Measurements from ENCODE around the gene POC1A. TPM values are rescaled to one million over a fixed set of nuclear protein-coding genes. Genes with fewer than 3 reads are reported as not detected.

Gene POC1A
- total RNA-seq, 1 experiment from 2014 or later, result 25.7 TPM

- TF ChIP-seq TCF7L2 (IDR thresholded peaks at IDR 0.05; ENCODE audit: low read depth, low read length), result no peak
- no peak for TF ChIP-seq POLR2AphosphoS5 (IDR thresholded peaks at IDR 0.05; ENCODE audit: low read depth, low read length)
- ChIA-PET POLR2A (no interaction called here), CTCF (no interaction called here)
- no peaks in the 10 kb centered on the region; the same call in 1 of the 2 replicates for H3K4me1 ChIP-seq (ENCODE audit: control insufficient read depth, insufficient read depth, low read length)
- H3K9me3 ChIP-seq (ENCODE audit: control insufficient read depth, insufficient read depth, low read depth, low read length), result no peaks in the 10 kb centered on the region
- in situ Hi-C loops (cut with HindIII; ENCODE audit: low pct_unique_long_range_greater_than_20kb, low sequenced_read_pairs) (no loop called here), intact Hi-C loops (cut with micrococcal nuclease; ENCODE audit: unreplicated experiment) (no loop called here)
- BruUV-seq (replicated peaks), result no TSS peak
- H3K36me3 ChIP-seq (ENCODE audit: control insufficient read depth, insufficient read depth, low read length), result no peaks in the 10 kb centered on the region; the same call in 1 of the 2 replicates
- H3K27ac ChIP-seq (ENCODE audit: low read length), result no peak overlapping the region
- DNase-seq (ENCODE audit: low read depth, low spot score) (no peak), ATAC-seq (no peak)
- H3K27me3 ChIP-seq (ENCODE audit: control insufficient read depth, insufficient read depth, low read length), result no peaks in the 10 kb centered on the region
- H3K4me3 ChIP-seq (ENCODE audit: low read depth in 2 of 2, low read length in 2 of 2), result no peak overlapping the region
Observed at GRCh38 chr3:52092891-52093290, 61.3 kb downstream of the POC1A start.

GRCh38 chr3:52092271-52092660 lies 62.0 kb downstream of the POC1A start:
- ChIA-PET CTCF (no interaction called here), POLR2A (no interaction called here)
- ATAC-seq (no peak), DNase-seq (ENCODE audit: low read depth, low spot score) (no peak)
- no TSS peak for BruUV-seq (replicated peaks)
- Histone ChIP-seq H3K9me3 (ENCODE audit: control insufficient read depth, insufficient read depth, low read depth, low read length) (no peaks in the 10 kb centered on the region), H3K27me3 (ENCODE audit: control insufficient read depth, insufficient read depth, low read length) (no peaks in the 10 kb centered on the region), H3K4me3 (ENCODE audit: low read depth in 2 of 2, low read length in 2 of 2) (no peak overlapping the region), H3K4me1 (ENCODE audit: control insufficient read depth, insufficient read depth, low read length) (no peaks in the 10 kb centered on the region; the same call in 1 of the 2 replicates), H3K27ac (ENCODE audit: low read length) (no peak overlapping the region), H3K36me3 (ENCODE audit: control insufficient read depth, insufficient read depth, low read length) (no peaks in the 10 kb centered on the region; the same call in 1 of the 2 replicates)
- TF ChIP-seq POLR2AphosphoS5 (IDR thresholded peaks at IDR 0.05; ENCODE audit: low read depth, low read length) (no peak), TCF7L2 (IDR thresholded peaks at IDR 0.05; ENCODE audit: low read depth, low read length) (no peak), SIN3A (IDR thresholded peaks at IDR 0.05; ENCODE audit: borderline replicate concordance, insufficient read depth, low read depth, low read length) (no peak)
- TF ChIP-seq, protein P1, sequence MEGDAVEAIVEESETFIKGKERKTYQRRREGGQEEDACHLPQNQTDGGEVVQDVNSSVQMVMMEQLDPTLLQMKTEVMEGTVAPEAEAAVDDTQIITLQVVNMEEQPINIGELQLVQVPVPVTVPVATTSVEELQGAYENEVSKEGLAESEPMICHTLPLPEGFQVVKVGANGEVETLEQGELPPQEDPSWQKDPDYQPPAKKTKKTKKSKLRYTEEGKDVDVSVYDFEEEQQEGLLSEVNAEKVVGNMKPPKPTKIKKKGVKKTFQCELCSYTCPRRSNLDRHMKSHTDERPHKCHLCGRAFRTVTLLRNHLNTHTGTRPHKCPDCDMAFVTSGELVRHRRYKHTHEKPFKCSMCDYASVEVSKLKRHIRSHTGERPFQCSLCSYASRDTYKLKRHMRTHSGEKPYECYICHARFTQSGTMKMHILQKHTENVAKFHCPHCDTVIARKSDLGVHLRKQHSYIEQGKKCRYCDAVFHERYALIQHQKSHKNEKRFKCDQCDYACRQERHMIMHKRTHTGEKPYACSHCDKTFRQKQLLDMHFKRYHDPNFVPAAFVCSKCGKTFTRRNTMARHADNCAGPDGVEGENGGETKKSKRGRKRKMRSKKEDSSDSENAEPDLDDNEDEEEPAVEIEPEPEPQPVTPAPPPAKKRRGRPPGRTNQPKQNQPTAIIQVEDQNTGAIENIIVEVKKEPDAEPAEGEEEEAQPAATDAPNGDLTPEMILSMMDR (IDR thresholded peaks at IDR 0.05), result no peak
- TF ChIP-seq, protein P2, sequence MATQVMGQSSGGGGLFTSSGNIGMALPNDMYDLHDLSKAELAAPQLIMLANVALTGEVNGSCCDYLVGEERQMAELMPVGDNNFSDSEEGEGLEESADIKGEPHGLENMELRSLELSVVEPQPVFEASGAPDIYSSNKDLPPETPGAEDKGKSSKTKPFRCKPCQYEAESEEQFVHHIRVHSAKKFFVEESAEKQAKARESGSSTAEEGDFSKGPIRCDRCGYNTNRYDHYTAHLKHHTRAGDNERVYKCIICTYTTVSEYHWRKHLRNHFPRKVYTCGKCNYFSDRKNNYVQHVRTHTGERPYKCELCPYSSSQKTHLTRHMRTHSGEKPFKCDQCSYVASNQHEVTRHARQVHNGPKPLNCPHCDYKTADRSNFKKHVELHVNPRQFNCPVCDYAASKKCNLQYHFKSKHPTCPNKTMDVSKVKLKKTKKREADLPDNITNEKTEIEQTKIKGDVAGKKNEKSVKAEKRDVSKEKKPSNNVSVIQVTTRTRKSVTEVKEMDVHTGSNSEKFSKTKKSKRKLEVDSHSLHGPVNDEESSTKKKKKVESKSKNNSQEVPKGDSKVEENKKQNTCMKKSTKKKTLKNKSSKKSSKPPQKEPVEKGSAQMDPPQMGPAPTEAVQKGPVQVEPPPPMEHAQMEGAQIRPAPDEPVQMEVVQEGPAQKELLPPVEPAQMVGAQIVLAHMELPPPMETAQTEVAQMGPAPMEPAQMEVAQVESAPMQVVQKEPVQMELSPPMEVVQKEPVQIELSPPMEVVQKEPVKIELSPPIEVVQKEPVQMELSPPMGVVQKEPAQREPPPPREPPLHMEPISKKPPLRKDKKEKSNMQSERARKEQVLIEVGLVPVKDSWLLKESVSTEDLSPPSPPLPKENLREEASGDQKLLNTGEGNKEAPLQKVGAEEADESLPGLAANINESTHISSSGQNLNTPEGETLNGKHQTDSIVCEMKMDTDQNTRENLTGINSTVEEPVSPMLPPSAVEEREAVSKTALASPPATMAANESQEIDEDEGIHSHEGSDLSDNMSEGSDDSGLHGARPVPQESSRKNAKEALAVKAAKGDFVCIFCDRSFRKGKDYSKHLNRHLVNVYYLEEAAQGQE (IDR thresholded peaks at IDR 0.05; ENCODE audit: insufficient read depth in 1 of 2, low read depth in 2 of 2, low read length in 1 of 2), result no peak
- in situ Hi-C loops (cut with HindIII; ENCODE audit: low pct_unique_long_range_greater_than_20kb, low sequenced_read_pairs), result no loop called here
- intact Hi-C loops (cut with micrococcal nuclease; ENCODE audit: unreplicated experiment), result no loop called here

DNA sequence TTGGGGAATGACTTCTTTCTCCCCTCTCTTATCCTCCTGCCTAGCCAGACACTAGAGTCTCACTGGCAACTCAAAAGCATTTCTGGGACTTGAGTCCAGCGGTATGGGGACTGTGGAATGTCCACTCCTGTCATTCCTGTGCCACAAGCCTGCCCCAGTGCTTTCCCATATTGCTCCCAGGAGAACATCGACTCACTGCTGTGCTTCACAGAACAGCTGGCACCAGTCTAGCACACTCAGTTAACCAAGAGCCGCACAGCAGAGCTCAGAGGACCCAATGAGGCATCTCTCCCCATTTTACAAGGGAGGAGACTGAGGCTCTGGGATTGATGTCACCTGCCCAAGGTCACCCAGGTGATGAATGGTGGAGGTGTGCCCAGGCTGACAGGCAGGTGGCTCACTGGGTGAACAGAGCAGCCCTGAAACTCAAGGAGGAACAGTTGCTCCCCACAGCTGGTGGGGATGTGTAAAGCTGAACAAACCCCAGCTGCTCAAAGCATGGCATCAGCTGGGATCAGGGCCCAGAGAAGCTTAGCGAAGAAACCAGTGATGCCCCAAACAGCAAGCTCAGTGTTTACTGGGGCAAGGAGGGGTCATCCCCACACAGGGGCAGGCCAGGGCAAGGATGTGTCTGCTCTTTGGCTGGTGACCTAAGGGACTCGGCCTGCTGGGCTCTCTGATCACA lies 62.5 kb downstream of the POC1A start:
- in situ Hi-C loops (cut with HindIII; ENCODE audit: low pct_unique_long_range_greater_than_20kb, low sequenced_read_pairs) (no loop called here), intact Hi-C loops (cut with micrococcal nuclease; ENCODE audit: unreplicated experiment) (no loop called here)
- no peaks in the 10 kb centered on the region for H3K9me3 ChIP-seq (ENCODE audit: control insufficient read depth, insufficient read depth, low read depth, low read length)
- H3K36me3 ChIP-seq (ENCODE audit: control insufficient read depth, insufficient read depth, low read length), result no peaks in the 10 kb centered on the region; the same call in 1 of the 2 replicates
- H3K4me1 ChIP-seq (ENCODE audit: control insufficient read depth, insufficient read depth, low read length), result no peaks in the 10 kb centered on the region; the same call in 1 of the 2 replicates
- no peak overlapping the region for H3K4me3 ChIP-seq (ENCODE audit: low read depth in 2 of 2, low read length in 2 of 2)
- ChIA-PET POLR2A (no interaction called here), CTCF (no interaction called here)
- no peaks in the 10 kb centered on the region for H3K27me3 ChIP-seq (ENCODE audit: control insufficient read depth, insufficient read depth, low read length)
- DNase-seq (ENCODE audit: low read depth, low spot score) (no peak), ATAC-seq (no peak)
- BruUV-seq (replicated peaks), result no TSS peak
- no peak for TF ChIP-seq TCF7L2 (IDR thresholded peaks at IDR 0.05; ENCODE audit: low read depth, low read length)
- TF ChIP-seq, protein P1 (IDR thresholded peaks at IDR 0.05), result no peak
- TF ChIP-seq POLR2AphosphoS5 (IDR thresholded peaks at IDR 0.05; ENCODE audit: low read depth, low read length), result no peak
- TF ChIP-seq, protein P2 (IDR thresholded peaks at IDR 0.05; ENCODE audit: insufficient read depth in 1 of 2, low read depth in 2 of 2, low read length in 1 of 2), result no peak
- TF ChIP-seq SIN3A (IDR thresholded peaks at IDR 0.05; ENCODE audit: borderline replicate concordance, insufficient read depth, low read depth, low read length), result no peak
- no peak overlapping the region for H3K27ac ChIP-seq (ENCODE audit: low read length)

All from Panc1 (cell line).